Muscle layer of colon (tissue), 2 donors: ENCODE data around the gene R3HDM1.
A peak's percentile ranks its signal among the peaks of the same experiment; 100 is the strongest.

Experiments used
- H3K27ac ChIP-seq: one replicate; pipeline ENCODE4 v1.7.0; 2013; ENCODE audit warnings: low read depth, mild to moderate bottlenecking, low read length, moderate library complexity
- H3K27me3 ChIP-seq, 2 donors: one replicate each; pipeline ENCODE4 v1.7.0; 2013; ENCODE audit warnings: low read length in 2 of 2, mild to moderate bottlenecking in 2 of 2; ENCODE audit not compliant: insufficient read depth in 2 of 2, control insufficient read depth in 1 of 2
- H3K36me3 ChIP-seq: one replicate; pipeline ENCODE4 v1.7.0; 2013; ENCODE audit warnings: mild to moderate bottlenecking, low read length; ENCODE audit not compliant: insufficient read depth
- H3K4me1 ChIP-seq: one replicate; pipeline ENCODE4 v1.7.0; 2013; ENCODE audit warnings: mild to moderate bottlenecking, low read length; ENCODE audit not compliant: insufficient read depth
- H3K4me3 ChIP-seq, 2 donors: one replicate each; pipeline ENCODE4 v1.7.0; 2013; ENCODE audit warnings: low read length in 2 of 2, low read depth in 1 of 2, mild to moderate bottlenecking in 1 of 2, moderate library complexity in 1 of 2
- H3K9ac ChIP-seq: one replicate; pipeline ENCODE4 v1.7.0; 2013; ENCODE audit warnings: low read length
- H3K9me3 ChIP-seq: one replicate; pipeline ENCODE4 v1.7.0; 2013; ENCODE audit warnings: mild to moderate bottlenecking, low read length
- donor health status: abdominal sarcoma.
- donor health status: Adenocarcinoma of cecum.

The R3HDM1 gene

DNA sequence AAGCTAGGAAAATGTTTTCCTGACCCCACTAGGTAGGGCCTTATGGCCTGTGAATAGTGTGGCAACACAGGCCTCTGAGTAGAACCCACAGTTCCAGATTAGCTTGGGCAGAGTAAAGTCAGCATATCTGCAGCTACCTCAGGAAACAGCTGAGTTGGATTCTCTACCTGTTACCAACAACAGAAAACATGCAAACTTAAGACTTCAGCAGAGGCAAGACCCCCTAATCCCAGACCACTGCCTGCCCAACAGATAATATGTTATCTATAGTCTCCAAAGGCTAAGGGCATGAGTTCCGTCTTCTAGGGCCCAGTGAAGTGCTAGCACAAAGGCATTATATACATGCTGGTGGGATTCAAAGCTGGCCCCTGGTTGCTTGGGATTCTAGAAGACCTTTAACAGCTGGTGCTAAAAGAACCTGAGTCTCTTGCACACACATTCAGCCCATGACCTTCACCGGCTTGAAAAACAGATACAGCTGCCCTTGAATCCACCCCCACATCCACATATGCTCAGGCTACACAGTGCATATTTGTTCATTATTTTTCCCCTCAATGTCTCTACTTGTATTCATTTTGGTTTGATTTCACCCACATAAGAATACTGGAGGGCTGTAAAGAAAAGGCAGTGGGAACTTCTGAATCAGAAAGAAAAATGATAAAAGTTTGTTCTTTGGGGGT, 196.9 kb downstream of the R3HDM1 start:
- H3K9me3 ChIP-seq, result no peaks in the 10 kb centered on the region
- no peaks in the 10 kb centered on the region for H3K4me1 ChIP-seq
- H3K36me3 ChIP-seq, result no peaks in the 10 kb centered on the region
- no peak overlapping the region for H3K27ac ChIP-seq
- H3K4me3 ChIP-seq, result no peak overlapping the region
- no peaks in the 10 kb centered on the region for H3K27me3 ChIP-seq
- no peak overlapping the region for H3K9ac ChIP-seq

DNA sequence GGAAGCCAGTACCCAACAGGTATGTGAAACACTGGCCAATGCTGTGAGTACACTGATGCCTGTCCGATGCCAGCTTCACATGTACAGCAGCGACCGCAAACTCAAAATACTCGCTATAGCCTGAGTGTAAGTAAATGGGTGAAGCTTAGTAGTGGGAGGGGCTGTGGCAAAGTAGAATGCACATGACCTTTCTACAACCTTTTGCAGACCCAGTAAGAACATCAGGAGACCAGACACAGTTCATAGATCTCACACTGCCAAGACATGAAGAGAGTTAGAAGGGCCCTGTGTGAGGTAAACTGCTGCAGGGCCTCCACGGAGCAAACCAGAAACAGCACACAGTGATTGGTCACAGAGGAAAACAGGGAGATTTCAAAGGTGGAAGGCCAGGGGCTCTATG, 201.3 kb downstream of the R3HDM1 start:
- Histone ChIP-seq H3K36me3 (no peaks in the 10 kb centered on the region), H3K4me3 (no peak overlapping the region), H3K9me3 (no peaks in the 10 kb centered on the region), H3K27me3 (no peaks in the 10 kb centered on the region), H3K9ac (no peak overlapping the region), H3K4me1 (no peaks in the 10 kb centered on the region), H3K27ac (no peak overlapping the region)

DNA sequence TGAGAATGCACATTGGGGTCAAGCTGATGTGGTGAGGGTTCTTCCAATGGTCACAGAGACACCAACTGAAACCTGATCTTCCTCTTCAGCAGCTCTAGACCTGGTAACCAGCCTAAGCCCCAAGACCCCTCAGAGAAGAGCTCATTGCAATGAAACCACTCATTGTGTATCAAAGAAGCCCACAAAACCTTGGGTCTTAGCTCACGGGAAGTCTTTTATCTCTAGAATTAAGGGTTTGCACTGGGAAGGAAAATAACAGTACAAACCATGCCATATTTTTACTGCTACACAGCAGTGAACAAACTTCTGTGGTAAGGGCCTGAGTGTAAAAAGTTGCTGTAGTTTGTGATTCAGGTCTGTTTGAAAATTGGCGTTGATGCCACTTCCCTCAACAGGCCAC, 201.8 kb downstream of the R3HDM1 start:
- Histone ChIP-seq H3K4me1 (no peaks in the 10 kb centered on the region), H3K9me3 (no peaks in the 10 kb centered on the region), H3K9ac (no peak overlapping the region), H3K27me3 (no peaks in the 10 kb centered on the region), H3K27ac (no peak overlapping the region), H3K4me3 (no peak overlapping the region), H3K36me3 (no peaks in the 10 kb centered on the region)

DNA sequence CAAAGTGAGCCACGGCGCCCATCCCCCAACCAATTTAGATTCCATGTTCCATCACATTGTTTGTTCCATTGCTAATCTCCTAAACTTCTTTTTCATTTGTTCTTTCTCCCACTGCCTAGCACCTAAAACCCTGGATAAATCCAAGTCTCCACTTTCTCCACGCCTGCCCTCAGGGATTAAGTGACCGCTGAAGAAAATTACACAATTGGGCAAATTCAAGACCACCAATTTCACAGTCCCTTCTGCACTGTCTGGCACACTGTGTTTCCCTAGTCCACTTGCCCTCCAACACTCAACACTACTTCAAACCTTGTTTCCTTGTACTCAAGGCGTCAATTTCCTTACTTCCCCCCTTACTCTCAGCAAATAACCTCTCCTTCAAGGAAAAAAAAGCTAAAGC, 205.3 kb downstream of the R3HDM1 start:
- Histone ChIP-seq H3K36me3 (no peaks in the 10 kb centered on the region), H3K4me3 (no peak overlapping the region), H3K27ac (no peak overlapping the region), H3K9ac (no peak overlapping the region), H3K9me3 (no peaks in the 10 kb centered on the region), H3K4me1 (no peaks in the 10 kb centered on the region), H3K27me3 (no peaks in the 10 kb centered on the region)

DNA sequence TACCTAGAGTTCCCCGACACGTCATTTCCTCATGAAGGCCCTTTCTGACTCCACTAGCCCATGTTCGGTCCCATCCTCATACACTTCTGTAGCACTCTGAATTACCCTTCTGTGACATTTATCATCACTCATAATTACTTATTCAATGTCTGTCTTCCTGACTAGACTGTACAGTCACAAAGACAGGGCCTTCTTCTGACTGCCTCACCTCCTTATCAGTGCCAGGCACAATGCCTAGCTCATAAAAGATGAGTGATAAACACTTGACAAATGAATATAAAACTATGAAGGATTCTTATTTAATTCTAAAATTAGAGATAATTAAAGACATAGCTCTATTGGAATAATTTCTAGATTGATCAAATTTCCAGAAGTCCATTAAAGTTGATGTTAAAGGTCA, 208.9 kb downstream of the R3HDM1 start:
- H3K36me3 ChIP-seq, result no peaks in the 10 kb centered on the region
- no peak overlapping the region for H3K27ac ChIP-seq
- H3K9me3 ChIP-seq, result no peaks in the 10 kb centered on the region
- peaks cover 25% of the 10 kb centered on the region for H3K4me1 ChIP-seq
- H3K27me3 ChIP-seq, result no peaks in the 10 kb centered on the region
- H3K4me3 ChIP-seq, result no peak overlapping the region
- H3K9ac ChIP-seq, result no peak overlapping the region

DNA sequence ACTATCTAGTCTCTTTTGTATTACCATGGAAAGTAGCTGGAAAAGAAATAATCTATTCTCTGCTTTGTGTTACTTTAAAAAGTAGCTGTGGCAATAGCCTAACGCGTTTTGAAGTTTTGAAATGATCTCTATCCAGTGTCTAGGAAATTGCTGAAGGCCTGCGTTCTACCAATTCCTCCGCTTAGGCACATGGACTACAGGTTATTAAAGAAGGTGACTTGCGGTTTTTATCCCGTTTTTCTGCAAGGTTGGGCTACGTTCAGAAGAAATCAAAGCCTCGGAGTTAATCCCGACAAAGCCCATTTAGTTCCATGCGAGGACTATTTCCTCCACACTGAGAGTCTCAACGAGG, 209.7 kb downstream of the R3HDM1 start:
- peak overlapping the region in 1 of 2 donors; percentile 60 for H3K4me3 ChIP-seq

DNA sequence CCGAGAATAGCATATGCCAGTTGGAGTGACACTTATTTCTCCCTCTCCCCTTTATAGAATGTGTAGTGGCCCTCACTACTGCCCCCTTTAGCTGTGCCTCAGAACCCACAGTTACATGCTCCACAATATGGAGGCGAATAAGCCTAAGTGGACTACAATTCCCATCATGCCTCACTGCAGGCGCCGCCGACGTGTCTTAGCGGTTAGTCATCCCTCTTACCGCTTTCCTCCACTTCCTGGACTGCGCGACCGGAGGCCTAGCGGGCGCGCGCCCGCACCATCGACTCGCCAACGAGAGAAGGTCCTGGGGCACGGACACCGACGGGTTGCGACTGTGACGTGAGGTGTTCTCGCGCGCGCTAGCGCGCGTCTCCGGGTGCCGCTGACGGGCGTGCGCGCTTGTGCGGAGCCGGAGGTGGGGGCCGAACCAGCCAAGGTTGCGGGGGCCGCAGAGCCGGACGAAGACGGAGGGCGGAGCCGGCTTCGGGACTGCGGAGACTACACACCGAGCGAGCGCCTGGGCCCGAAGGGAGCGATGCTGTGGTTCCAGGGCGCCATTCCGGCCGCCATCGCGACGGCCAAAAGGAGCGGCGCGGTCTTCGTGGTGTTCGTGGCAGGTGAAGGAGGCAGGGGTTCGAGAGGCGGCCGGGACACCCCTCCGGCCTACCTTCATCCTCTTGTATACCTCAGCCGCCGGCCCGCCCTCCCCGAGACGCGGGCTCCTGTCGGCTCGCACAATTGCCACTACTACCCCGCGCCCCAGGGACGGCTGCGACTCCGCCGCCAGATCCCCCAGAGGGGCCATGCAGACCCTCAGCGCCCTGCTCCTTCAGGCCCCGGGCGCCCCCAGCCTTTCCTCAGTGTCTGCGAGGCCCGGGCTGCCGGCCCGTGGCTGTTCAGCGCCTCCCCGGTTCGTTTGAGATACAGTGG, 210.4 kb downstream of the R3HDM1 start, which contains the start of gene UBXN4:
Gene UBXN4 (plus strand): TSS at position 461 of the 930 bp plus-strand sequence. CDS start 75 bp downstream, at position 536.
- Histone ChIP-seq H3K4me3 (peak within 1 kb of the TSS; percentile 60 to 90), H3K9me3 (no peaks in the 10 kb centered on the region), H3K27ac (peak within 1 kb of the TSS; percentile 99), H3K36me3 (no peaks in the 10 kb centered on the region), H3K4me1 (peaks cover 29% of the 10 kb centered on the region), H3K27me3 (no peaks in the 10 kb centered on the region), H3K9ac (peak within 1 kb of the TSS; percentile 75)

More for the DNA sequence above, 209.7 kb downstream of the R3HDM1 start:
- Histone ChIP-seq H3K27ac (peak overlapping the region; percentile 99), H3K36me3 (no peaks in the 10 kb centered on the region), H3K9ac (no peak overlapping the region), H3K27me3 (no peaks in the 10 kb centered on the region), H3K4me1 (peaks cover 29% of the 10 kb centered on the region), H3K9me3 (no peaks in the 10 kb centered on the region)

DNA sequence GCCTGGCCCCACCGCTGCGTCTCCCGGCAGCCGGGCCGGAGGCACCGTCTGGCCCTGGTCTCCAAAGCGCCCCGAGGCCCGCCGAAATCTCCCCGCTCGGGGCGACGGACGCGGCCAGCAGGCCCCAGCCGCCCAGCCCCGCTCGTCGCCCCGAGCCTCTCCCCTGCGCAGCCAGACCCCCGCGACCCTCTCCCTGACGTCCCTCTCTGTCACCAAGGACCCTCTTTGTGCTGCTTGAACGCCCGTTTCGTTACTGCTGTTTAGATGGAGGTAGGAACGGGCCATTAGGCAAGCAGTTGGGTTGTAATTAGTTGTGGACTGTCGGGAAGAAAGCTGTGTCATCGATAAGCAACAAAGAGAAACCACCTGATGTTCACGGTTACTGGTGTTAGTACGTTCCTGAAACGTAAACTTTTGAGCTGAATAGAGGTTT, 211.1 kb downstream of the R3HDM1 start:
- Histone ChIP-seq H3K9ac (peak overlapping the region; percentile 75), H3K27ac (peak overlapping the region; percentile 99), H3K4me1 (peaks cover 29% of the 10 kb centered on the region), H3K4me3 (peak overlapping the region; percentile 60 to 90), H3K36me3 (no peaks in the 10 kb centered on the region), H3K9me3 (no peaks in the 10 kb centered on the region), H3K27me3 (no peaks in the 10 kb centered on the region)

DNA sequence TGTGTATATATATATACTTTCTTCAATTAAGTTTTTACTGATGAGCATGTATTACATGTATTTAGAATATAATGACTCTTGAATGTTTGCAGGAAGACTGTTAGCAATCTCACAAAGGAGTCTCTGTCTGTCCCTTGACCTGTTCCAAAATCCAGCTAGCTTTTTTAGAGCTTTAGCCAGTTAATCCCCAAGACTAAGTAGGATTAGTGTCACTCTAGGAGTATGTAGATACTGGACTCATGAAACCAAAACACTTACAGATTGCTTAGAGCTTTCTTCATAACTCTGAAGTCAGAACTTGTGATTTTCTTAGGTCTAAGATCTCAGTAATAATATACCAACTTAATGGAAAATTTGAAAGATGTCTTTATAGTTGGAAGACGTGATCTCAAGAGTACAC, 212.6 kb downstream of the R3HDM1 start:
- Histone ChIP-seq H3K27ac (no peak overlapping the region), H3K9ac (peak overlapping the region; percentile 75), H3K4me1 (peaks cover 29% of the 10 kb centered on the region), H3K4me3 (no peak overlapping the region), H3K9me3 (no peaks in the 10 kb centered on the region), H3K27me3 (no peaks in the 10 kb centered on the region), H3K36me3 (no peaks in the 10 kb centered on the region)

DNA sequence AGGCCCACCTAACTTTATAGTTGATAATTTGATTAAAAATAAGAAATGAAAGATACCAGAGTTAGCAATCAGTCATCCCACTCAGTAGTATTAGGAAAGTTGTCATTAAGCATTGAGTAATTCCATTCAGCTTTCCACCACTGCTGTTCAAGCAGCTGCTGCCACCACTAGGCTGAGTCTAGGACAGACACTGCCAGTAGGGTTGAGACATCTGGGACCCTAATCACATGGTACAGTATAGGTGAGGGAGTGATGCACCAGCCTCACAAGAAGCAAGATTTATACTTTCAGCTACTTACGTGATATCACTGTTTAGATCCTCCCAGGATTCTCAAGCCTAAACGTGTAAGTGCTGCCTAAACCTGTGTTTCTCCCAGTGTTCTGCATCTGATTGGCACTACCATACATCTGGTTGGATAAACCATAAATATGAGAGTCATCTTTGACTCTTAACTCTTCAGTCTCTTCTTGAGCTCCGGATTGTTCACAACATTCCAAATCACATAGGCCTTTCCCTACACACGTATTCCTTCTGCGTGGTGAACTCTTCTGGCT, 213.6 kb downstream of the R3HDM1 start:
- H3K27me3 ChIP-seq, result no peaks in the 10 kb centered on the region
- H3K27ac ChIP-seq, result no peak overlapping the region
- peaks cover 3% of the 10 kb centered on the region for H3K36me3 ChIP-seq
- no peaks in the 10 kb centered on the region for H3K9me3 ChIP-seq
- no peak overlapping the region for H3K4me3 ChIP-seq
- H3K9ac ChIP-seq, result no peak overlapping the region
- peaks cover 29% of the 10 kb centered on the region for H3K4me1 ChIP-seq

DNA sequence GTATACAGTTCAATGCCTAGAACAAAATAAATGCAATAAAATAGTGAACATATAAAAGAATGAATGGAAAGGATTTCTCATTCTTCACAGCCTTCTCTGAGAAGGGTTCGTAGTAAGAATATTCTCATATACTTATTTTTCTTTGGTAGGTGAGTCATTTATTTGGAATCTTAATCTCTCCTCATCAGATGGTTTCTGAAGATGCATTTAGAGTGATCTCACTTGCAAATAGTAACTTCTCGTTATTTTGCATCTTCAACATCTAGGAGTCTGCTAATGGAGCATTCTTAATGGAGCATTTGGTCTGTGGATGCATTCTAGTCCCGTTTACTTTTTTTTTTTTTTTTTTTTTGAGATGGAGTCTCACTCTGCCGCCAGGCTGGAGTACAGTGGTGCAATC, 214.3 kb downstream of the R3HDM1 start:
- H3K36me3 ChIP-seq, result peaks cover 7% of the 10 kb centered on the region
- H3K27ac ChIP-seq, result no peak overlapping the region
- no peaks in the 10 kb centered on the region for H3K9me3 ChIP-seq
- no peak overlapping the region for H3K9ac ChIP-seq
- no peak overlapping the region for H3K4me3 ChIP-seq
- no peaks in the 10 kb centered on the region for H3K27me3 ChIP-seq
- peaks cover 29% of the 10 kb centered on the region for H3K4me1 ChIP-seq
